HEK293 (cell line): Measurements from ENCODE around the gene TCHP.

Experiments
- CTCF ChIA-PET: fragments of 350-600 bp; formaldehyde crosslinking; extraction: SDS; loops from one replicate; lab custom pipeline; 2021; ENCODE audit warnings: antibody characterized with exemption; lab: Yijun Ruan, JAX
- POLR2A ChIA-PET: fragments of 300-600 bp; formaldehyde crosslinking; extraction: SDS; loops from one replicate; lab custom pipeline; 2020; ENCODE audit warnings: antibody characterized with exemption, inconsistent platforms; lab: Yijun Ruan, JAX
- H3K27ac ChIP-seq: fragments of 200-500 bp; sonication (Bioruptor generic); 2 replicates; pipeline ENCODE4 v1.5.1; 2014; ENCODE audit warnings: low read depth, low read length, control low read depth, inconsistent platforms; ENCODE audit errors: extremely low read depth
- H3K36me3 ChIP-seq, 2 experiments: fragments of 200-500 bp in 1 of 2; sonication (Bioruptor generic) in 1 of 2; 1 replicate in 1 of 2; 2 replicates in 1 of 2; pipeline ENCODE4 v1.5.1; 2014 to 2017; ENCODE audit warnings: inconsistent platforms in 2 of 2, low read length in 2 of 2; ENCODE audit not compliant: control insufficient read depth in 2 of 2, insufficient read depth in 1 of 2
- H3K4me1 ChIP-seq: fragments of 200-500 bp; sonication (Bioruptor generic); 2 replicates; pipeline ENCODE4 v1.5.1; 2014; ENCODE audit warnings: mild to moderate bottlenecking, low read length, inconsistent platforms; ENCODE audit not compliant: control insufficient read depth, insufficient read depth
- H3K4me3 ChIP-seq: 2 replicates; pipeline ENCODE4 v1.5.1; 2011; ENCODE audit warnings: low read depth, mild to moderate bottlenecking, control low read depth, low read length, moderate library complexity
- H3K9me3 ChIP-seq: fragments of 200-500 bp; sonication (Bioruptor generic); 2 replicates; pipeline ENCODE4 v1.5.1; 2014; ENCODE audit warnings: low read depth, low read length, inconsistent platforms; ENCODE audit not compliant: control insufficient read depth, insufficient read depth
- EGR2 ChIP-seq: fragments of 450-650 bp; formaldehyde crosslinking; IDR thresholded peaks from 2 replicates; pipeline ENCODE4 v1.5.1; 2016; ENCODE audit warnings: low read depth, missing biosample characterization, missing genetic modification characterization
- GLIS2 ChIP-seq: fragments of 450-650 bp; formaldehyde crosslinking; IDR thresholded peaks from 2 replicates; pipeline ENCODE4 v1.5.1; 2016; ENCODE audit warnings: missing biosample characterization, missing genetic modification characterization
- IKZF3 ChIP-seq: fragments of 450-650 bp; IDR thresholded peaks from 2 replicates; pipeline ENCODE4 v1.5.0; 2018; ENCODE audit warnings: missing biosample characterization, mild to moderate bottlenecking, missing genetic modification characterization, moderate library complexity
- KLF7 ChIP-seq: fragments of 450-650 bp; formaldehyde crosslinking; IDR thresholded peaks from 2 replicates; pipeline ENCODE4 v1.5.1; 2016; ENCODE audit warnings: missing biosample characterization, missing genetic modification characterization, borderline replicate concordance
- KLF8 ChIP-seq: fragments of 450-650 bp; formaldehyde crosslinking; IDR thresholded peaks from 2 replicates; pipeline ENCODE4 v1.5.1; 2016; ENCODE audit warnings: missing biosample characterization, missing genetic modification characterization
- MEIS1 ChIP-seq: sonication (generic); formaldehyde crosslinking; IDR thresholded peaks from 2 replicates; pipeline ENCODE4 v1.8.1; 2022; ENCODE audit warnings: missing genetic modification reagents, mild to moderate bottlenecking, borderline replicate concordance
- OVOL3 ChIP-seq: fragments of 450-650 bp; formaldehyde crosslinking; IDR thresholded peaks from 2 replicates; pipeline ENCODE4 v1.5.1; 2016; ENCODE audit warnings: missing biosample characterization, missing genetic modification characterization
- YY2 ChIP-seq: fragments of 450-650 bp; formaldehyde crosslinking; IDR thresholded peaks from 2 replicates; pipeline ENCODE4 v1.5.1; 2016; ENCODE audit warnings: missing biosample characterization, missing genetic modification characterization
- ZNF10 ChIP-seq: fragments of 450-650 bp; formaldehyde crosslinking; IDR thresholded peaks from 2 replicates; pipeline ENCODE4 v1.5.1; 2017; ENCODE audit warnings: missing biosample characterization, missing genetic modification characterization
- ZNF16 ChIP-seq: fragments of 450-650 bp; formaldehyde crosslinking; IDR thresholded peaks from 2 replicates; pipeline ENCODE4 v1.5.1; 2016; ENCODE audit warnings: low read depth, missing biosample characterization, missing genetic modification characterization
- ZNF2 ChIP-seq: fragments of 450-650 bp; formaldehyde crosslinking; IDR thresholded peaks from 2 replicates; pipeline ENCODE4 v1.5.1; 2016; ENCODE audit warnings: missing biosample characterization, missing genetic modification characterization
- ZNF221 ChIP-seq: fragments of 450-650 bp; formaldehyde crosslinking; IDR thresholded peaks from 2 replicates; pipeline ENCODE4 v1.5.1; 2017; ENCODE audit warnings: missing biosample characterization, missing genetic modification characterization, borderline replicate concordance
- ZNF248 ChIP-seq: fragments of 450-650 bp; formaldehyde crosslinking; IDR thresholded peaks from 2 replicates; pipeline ENCODE4 v1.5.1; 2017; ENCODE audit warnings: missing biosample characterization, missing genetic modification characterization
- ZNF404 ChIP-seq: fragments of 450-650 bp; formaldehyde crosslinking; IDR thresholded peaks from 2 replicates; pipeline ENCODE4 v1.5.1; 2017; ENCODE audit warnings: missing biosample characterization, missing genetic modification characterization
- ZNF76 ChIP-seq: fragments of 450-650 bp; formaldehyde crosslinking; IDR thresholded peaks from 2 replicates; pipeline ENCODE4; 2016; ENCODE audit warnings: low read depth, missing biosample characterization, missing genetic modification characterization, borderline replicate concordance
- ZNF768 ChIP-seq: fragments of 450-650 bp; formaldehyde crosslinking; IDR thresholded peaks from 2 replicates; pipeline ENCODE4 v1.5.1; 2018; ENCODE audit warnings: missing biosample characterization, mild to moderate bottlenecking, missing genetic modification characterization
- TF ChIP-seq, protein P1 (sequence below): fragments of 450-650 bp; formaldehyde crosslinking; IDR thresholded peaks from 2 replicates; pipeline ENCODE4 v1.5.1; 2017; ENCODE audit warnings: missing biosample characterization, missing genetic modification characterization
- TF ChIP-seq, protein P2 (sequence below): fragments of 450-650 bp; formaldehyde crosslinking; IDR thresholded peaks from 2 replicates; pipeline ENCODE4 v1.5.1; 2016; ENCODE audit warnings: missing biosample characterization, missing genetic modification characterization
- TF ChIP-seq, protein P3 (sequence below): sonication (generic); formaldehyde crosslinking; IDR thresholded peaks from 2 replicates; pipeline ENCODE4 v1.8.1; 2022; ENCODE audit warnings: mild to moderate bottlenecking, moderate library complexity, missing genetic modification reagents
- TF ChIP-seq, protein P4 (sequence below): fragments of 450-650 bp; formaldehyde crosslinking; conservative IDR thresholded peaks from 2 replicates; pipeline ENCODE4 v1.5.1; 2016; ENCODE audit warnings: low read depth, missing biosample characterization, missing genetic modification characterization
- TF ChIP-seq, protein P5 (sequence below): fragments of 450-650 bp; formaldehyde crosslinking; IDR thresholded peaks from 2 replicates; pipeline ENCODE4 v1.5.1; 2016; ENCODE audit warnings: missing biosample characterization, missing genetic modification characterization
- TF ChIP-seq, protein P6 (sequence below): fragments of 450-650 bp; formaldehyde crosslinking; IDR thresholded peaks from 2 replicates; pipeline ENCODE4 v1.5.1; 2016; ENCODE audit warnings: missing biosample characterization, missing genetic modification characterization

The TCHP gene, protein sequence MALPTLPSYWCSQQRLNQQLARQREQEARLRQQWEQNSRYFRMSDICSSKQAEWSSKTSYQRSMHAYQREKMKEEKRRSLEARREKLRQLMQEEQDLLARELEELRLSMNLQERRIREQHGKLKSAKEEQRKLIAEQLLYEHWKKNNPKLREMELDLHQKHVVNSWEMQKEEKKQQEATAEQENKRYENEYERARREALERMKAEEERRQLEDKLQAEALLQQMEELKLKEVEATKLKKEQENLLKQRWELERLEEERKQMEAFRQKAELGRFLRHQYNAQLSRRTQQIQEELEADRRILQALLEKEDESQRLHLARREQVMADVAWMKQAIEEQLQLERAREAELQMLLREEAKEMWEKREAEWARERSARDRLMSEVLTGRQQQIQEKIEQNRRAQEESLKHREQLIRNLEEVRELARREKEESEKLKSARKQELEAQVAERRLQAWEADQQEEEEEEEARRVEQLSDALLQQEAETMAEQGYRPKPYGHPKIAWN

DNA sequence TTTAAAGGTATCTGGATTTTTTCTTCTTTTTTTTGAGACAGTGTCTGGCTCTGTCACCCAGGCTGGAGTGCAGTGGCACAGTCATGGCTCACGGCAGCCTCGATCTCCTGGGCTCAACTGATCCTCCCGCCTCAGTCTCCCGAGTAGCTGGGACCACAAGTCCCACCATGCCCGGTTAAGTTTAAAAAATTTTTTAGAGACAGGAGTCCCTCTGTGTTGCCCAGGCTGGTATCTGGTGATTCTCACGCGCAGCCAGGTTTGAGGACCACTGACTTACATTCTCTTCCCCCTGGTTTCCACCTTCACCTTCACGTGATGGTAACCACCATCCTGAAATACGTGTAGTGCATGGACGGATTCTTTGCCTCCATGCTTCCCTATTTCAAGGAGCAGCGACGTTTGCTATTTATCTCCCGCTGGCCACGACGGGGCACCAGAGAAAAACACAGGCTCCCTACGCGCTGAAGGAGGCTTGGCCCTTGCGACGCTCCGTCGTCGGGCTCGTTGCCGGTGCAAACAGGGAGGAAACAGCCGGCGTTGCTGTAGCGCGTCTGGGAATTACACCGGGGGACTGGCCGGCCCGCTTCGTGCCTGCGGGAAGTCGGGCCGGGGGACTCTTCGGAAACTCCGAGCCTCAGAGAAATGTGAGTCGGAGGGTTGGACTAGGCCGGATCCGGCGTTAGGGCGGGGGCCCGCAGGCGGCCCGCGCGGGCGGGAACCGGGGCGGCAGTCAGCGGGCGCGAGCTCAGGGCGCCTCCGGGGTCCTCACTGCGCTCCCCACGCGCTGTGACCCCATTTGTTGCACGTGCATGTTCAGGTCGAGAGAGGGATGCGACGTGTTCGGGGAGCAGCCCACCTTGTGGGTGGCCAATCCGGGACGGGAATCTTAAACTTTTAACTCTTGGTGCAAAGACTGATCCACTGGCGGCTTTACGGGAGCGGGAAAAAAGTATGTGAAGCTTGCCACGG, at the start of gene TCHP:
Gene TCHP (plus strand): TSS at position 492 of the 969 bp plus-strand sequence. CDS start 2,753 bp downstream, outside the sequence.
- Histone ChIP-seq H3K9me3 (no peaks in the 10 kb centered on the region), H3K36me3 (peaks cover 4 to 24% of the 10 kb centered on the region in 2 experiments; a peak in 2 of 3 replicates), H3K27ac (peak within 1 kb of the TSS; percentile 73), H3K4me3 (peak within 1 kb of the TSS; percentile 55), H3K4me1 (peaks cover 3% of the 10 kb centered on the region; the same call in 1 of the 2 replicates)
- CTCF ChIA-PET: interaction anchor here (0.7 to 2.2 kb wide), 5 partner anchors 11 to 96 kb away, joined by 3 to 8 read pairs (median 4); no protein-coding TSS in a partner anchor
- POLR2A ChIA-PET: interaction anchor here (0.5 to 1.0 kb wide), 4 partner anchors 9 to 92 kb away, joined by 3 to 8 read pairs (median 3); no protein-coding TSS in a partner anchor
- TF ChIP-seq EGR2 (tag by site-specific recombination) (peak; percentile 72), MEIS1 (CRISPR knock-in tag) (no peak), GLIS2 (tag by site-specific recombination) (peak; percentile 56; the same call in 1 of the 2 replicates), ZNF10 (tag by site-specific recombination) (peak; percentile 89), OVOL3 (tag by site-specific recombination) (no peak), KLF7 (tag by site-specific recombination) (0 out of 2 replicates have a peak, but pooled peaks have one; percentile 12), ZNF404 (tag by site-specific recombination) (no peak), ZNF221 (no peak), ZNF2 (tag by site-specific recombination) (peak; percentile 50), ZNF248 (no peak), KLF8 (tag by site-specific recombination) (peak; percentile 69), YY2 (tag by site-specific recombination) (peak; percentile 54), ZNF16 (tag by site-specific recombination) (no peak), ZNF76 (tag by site-specific recombination) (peak; percentile 69; the same call in 1 of the 2 replicates), ZNF768 (tag by site-specific recombination) (0 out of 2 replicates have a peak, but pooled peaks have one; percentile 5), IKZF3 (tag by site-specific recombination) (peak; percentile 6; the same call in 1 of the 2 replicates)
- TF ChIP-seq, protein P1, sequence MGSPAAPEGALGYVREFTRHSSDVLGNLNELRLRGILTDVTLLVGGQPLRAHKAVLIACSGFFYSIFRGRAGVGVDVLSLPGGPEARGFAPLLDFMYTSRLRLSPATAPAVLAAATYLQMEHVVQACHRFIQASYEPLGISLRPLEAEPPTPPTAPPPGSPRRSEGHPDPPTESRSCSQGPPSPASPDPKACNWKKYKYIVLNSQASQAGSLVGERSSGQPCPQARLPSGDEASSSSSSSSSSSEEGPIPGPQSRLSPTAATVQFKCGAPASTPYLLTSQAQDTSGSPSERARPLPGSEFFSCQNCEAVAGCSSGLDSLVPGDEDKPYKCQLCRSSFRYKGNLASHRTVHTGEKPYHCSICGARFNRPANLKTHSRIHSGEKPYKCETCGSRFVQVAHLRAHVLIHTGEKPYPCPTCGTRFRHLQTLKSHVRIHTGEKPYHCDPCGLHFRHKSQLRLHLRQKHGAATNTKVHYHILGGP (tag by site-specific recombination): no peak
- TF ChIP-seq, protein P2, sequence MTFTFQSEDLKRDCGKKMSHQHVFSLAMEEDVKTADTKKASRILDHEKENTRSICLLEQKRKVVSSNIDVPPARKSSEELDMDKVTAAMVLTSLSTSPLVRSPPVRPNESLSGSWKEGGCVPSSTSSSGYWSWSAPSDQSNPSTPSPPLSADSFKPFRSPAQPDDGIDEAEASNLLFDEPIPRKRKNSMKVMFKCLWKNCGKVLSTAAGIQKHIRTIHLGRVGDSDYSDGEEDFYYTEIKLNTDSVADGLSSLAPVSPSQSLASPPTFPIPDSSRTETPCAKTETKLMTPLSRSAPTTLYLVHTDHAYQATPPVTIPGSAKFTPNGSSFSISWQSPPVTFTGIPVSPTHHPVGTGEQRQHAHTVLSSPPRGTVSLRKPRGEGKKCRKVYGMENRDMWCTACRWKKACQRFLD (tag by site-specific recombination): peak; percentile 77; the same call in 1 of the 2 replicates
- TF ChIP-seq, protein P3, sequence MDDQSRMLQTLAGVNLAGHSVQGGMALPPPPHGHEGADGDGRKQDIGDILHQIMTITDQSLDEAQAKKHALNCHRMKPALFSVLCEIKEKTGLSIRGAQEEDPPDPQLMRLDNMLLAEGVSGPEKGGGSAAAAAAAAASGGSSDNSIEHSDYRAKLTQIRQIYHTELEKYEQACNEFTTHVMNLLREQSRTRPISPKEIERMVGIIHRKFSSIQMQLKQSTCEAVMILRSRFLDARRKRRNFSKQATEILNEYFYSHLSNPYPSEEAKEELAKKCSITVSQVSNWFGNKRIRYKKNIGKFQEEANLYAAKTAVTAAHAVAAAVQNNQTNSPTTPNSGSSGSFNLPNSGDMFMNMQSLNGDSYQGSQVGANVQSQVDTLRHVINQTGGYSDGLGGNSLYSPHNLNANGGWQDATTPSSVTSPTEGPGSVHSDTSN: no peak
- TF ChIP-seq, protein P4, sequence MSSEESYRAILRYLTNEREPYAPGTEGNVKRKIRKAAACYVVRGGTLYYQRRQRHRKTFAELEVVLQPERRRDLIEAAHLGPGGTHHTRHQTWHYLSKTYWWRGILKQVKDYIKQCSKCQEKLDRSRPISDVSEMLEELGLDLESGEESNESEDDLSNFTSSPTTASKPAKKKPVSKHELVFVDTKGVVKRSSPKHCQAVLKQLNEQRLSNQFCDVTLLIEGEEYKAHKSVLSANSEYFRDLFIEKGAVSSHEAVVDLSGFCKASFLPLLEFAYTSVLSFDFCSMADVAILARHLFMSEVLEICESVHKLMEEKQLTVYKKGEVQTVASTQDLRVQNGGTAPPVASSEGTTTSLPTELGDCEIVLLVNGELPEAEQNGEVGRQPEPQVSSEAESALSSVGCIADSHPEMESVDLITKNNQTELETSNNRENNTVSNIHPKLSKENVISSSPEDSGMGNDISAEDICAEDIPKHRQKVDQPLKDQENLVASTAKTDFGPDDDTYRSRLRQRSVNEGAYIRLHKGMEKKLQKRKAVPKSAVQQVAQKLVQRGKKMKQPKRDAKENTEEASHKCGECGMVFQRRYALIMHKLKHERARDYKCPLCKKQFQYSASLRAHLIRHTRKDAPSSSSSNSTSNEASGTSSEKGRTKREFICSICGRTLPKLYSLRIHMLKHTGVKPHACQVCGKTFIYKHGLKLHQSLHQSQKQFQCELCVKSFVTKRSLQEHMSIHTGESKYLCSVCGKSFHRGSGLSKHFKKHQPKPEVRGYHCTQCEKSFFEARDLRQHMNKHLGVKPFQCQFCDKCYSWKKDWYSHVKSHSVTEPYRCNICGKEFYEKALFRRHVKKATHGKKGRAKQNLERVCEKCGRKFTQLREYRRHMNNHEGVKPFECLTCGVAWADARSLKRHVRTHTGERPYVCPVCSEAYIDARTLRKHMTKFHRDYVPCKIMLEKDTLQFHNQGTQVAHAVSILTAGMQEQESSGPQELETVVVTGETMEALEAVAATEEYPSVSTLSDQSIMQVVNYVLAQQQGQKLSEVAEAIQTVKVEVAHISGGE (tag by site-specific recombination): peak; percentile 72
- TF ChIP-seq, protein P5, sequence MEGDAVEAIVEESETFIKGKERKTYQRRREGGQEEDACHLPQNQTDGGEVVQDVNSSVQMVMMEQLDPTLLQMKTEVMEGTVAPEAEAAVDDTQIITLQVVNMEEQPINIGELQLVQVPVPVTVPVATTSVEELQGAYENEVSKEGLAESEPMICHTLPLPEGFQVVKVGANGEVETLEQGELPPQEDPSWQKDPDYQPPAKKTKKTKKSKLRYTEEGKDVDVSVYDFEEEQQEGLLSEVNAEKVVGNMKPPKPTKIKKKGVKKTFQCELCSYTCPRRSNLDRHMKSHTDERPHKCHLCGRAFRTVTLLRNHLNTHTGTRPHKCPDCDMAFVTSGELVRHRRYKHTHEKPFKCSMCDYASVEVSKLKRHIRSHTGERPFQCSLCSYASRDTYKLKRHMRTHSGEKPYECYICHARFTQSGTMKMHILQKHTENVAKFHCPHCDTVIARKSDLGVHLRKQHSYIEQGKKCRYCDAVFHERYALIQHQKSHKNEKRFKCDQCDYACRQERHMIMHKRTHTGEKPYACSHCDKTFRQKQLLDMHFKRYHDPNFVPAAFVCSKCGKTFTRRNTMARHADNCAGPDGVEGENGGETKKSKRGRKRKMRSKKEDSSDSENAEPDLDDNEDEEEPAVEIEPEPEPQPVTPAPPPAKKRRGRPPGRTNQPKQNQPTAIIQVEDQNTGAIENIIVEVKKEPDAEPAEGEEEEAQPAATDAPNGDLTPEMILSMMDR (tag by site-specific recombination): peak; percentile 74; the same call in 1 of the 2 replicates
- TF ChIP-seq, protein P6, sequence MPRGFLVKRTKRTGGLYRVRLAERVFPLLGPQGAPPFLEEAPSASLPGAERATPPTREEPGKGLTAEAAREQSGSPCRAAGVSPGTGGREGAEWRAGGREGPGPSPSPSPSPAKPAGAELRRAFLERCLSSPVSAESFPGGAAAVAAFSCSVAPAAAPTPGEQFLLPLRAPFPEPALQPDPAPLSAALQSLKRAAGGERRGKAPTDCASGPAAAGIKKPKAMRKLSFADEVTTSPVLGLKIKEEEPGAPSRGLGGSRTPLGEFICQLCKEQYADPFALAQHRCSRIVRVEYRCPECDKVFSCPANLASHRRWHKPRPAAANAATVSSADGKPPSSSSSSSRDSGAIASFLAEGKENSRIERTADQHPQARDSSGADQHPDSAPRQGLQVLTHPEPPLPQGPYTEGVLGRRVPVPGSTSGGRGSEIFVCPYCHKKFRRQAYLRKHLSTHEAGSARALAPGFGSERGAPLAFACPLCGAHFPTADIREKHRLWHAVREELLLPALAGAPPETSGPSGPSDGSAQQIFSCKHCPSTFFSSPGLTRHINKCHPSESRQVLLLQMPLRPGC (tag by site-specific recombination): 0 out of 2 replicates have a peak, but pooled peaks have one; percentile 16
